Neural cell (in vitro differentiated cells): ENCODE measurements around the gene CCNG2. TPM values are rescaled to one million over a fixed set of nuclear protein-coding genes. Genes with fewer than 3 reads are reported as not detected.

Experiments used
- H2AFZ ChIP-seq: fragments of 200-600, 300-800 bp; sonication (generic), shearing (Covaris generic); 2 replicates; pipeline ENCODE4 v1.6.0; 2014; ENCODE audit warnings: low read depth, mild to moderate bottlenecking, antibody characterized with exemption, low read length, moderate library complexity
- H3F3A ChIP-seq: fragments of 200-600 bp; shearing (Covaris generic); 2 replicates; pipeline ENCODE4 v1.6.1; 2016; ENCODE audit warnings: mild to moderate bottlenecking, moderate library complexity, mixed read lengths, antibody characterized with exemption, low read length; ENCODE audit not compliant: insufficient read depth, poor library complexity, severe bottlenecking
- H3K27ac ChIP-seq: fragments of 200-600, 300-800 bp; sonication (generic), shearing (Covaris generic); 2 replicates; pipeline ENCODE4 v1.5.1; 2014; ENCODE audit warnings: mild to moderate bottlenecking, low read length, moderate library complexity
- H3K27me3 ChIP-seq: fragments of 300-800, 200-600 bp; sonication (generic), shearing (Covaris generic); 2 replicates; pipeline ENCODE4 v1.6.0; 2014; ENCODE audit warnings: mild to moderate bottlenecking, low read depth, low read length, moderate library complexity; ENCODE audit not compliant: insufficient read depth
- H3K36me3 ChIP-seq: fragments of 300-800, 200-600 bp; sonication (generic), shearing (Covaris generic); 2 replicates; pipeline ENCODE4 v1.5.1; 2014; ENCODE audit warnings: mild to moderate bottlenecking, antibody characterized with exemption, low read length, moderate library complexity; ENCODE audit not compliant: insufficient read depth
- H3K4me2 ChIP-seq: fragments of 300-800, 200-600 bp; sonication (generic), shearing (Covaris generic); 2 replicates; pipeline ENCODE4 v1.6.0; 2014; ENCODE audit warnings: mild to moderate bottlenecking, low read length
- H3K4me3 ChIP-seq: fragments of 300-800, 200-600 bp; sonication (generic), shearing (Covaris generic); 2 replicates; pipeline ENCODE4 v1.5.1; 2014; ENCODE audit warnings: mild to moderate bottlenecking, low read length, moderate library complexity
- H3K79me2 ChIP-seq: fragments of 200-600 bp; shearing (Covaris generic); replicated peaks from 2 replicates; pipeline ENCODE4 v1.6.0; 2014; ENCODE audit warnings: mild to moderate bottlenecking, low read length, moderate library complexity; ENCODE audit not compliant: insufficient read depth
- H3K9ac ChIP-seq: fragments of 300-800, 200-600 bp; sonication (generic), shearing (Covaris generic); 2 replicates; pipeline ENCODE4 v1.6.1; 2016; ENCODE audit warnings: mild to moderate bottlenecking, low read length, mixed read lengths
- H3K9me2 ChIP-seq: fragments of 200-600 bp; shearing (Covaris generic); 2 replicates; pipeline ENCODE4 v1.6.1; 2016; ENCODE audit warnings: mild to moderate bottlenecking, low read length, mixed read lengths; ENCODE audit not compliant: insufficient read depth
- H3K9me3 ChIP-seq: fragments of 200-600, 300-800 bp; sonication (generic), shearing (Covaris generic); 2 replicates; pipeline ENCODE4 v1.6.1; 2016; ENCODE audit warnings: mild to moderate bottlenecking, mixed run types, low read length, moderate library complexity, mixed read lengths
- H4K20me1 ChIP-seq: fragments of 200-600 bp; shearing (Covaris generic); 2 replicates; pipeline ENCODE4 v1.6.1; 2016; ENCODE audit warnings: mild to moderate bottlenecking, mixed run types; ENCODE audit not compliant: insufficient read depth
- CTCF ChIP-seq: fragments of 450-650 bp; IDR thresholded peaks from 2 replicates; pipeline ENCODE4 v1.5.1; 2014; ENCODE audit warnings: antibody characterized with exemption, mild to moderate bottlenecking, moderate library complexity; ENCODE audit not compliant: poor library complexity, severe bottlenecking
- EP300 ChIP-seq: fragments of 450-650 bp; conservative IDR thresholded peaks from 2 replicates; pipeline ENCODE4 v1.6.1; 2014; ENCODE audit warnings: antibody characterized with exemption, mild to moderate bottlenecking, moderate library complexity; ENCODE audit not compliant: poor library complexity, severe bottlenecking
- EZH2 ChIP-seq: fragments of 200-600, 300-800 bp; shearing (Covaris generic), sonication (generic); IDR thresholded peaks from 2 replicates; pipeline ENCODE4 v1.6.1; 2014; ENCODE audit warnings: antibody characterized with exemption, low read length, borderline replicate concordance, mild to moderate bottlenecking; ENCODE audit not compliant: insufficient read depth, poor library complexity, severe bottlenecking
- MXI1 ChIP-seq: fragments of 450-650 bp; conservative IDR thresholded peaks from 2 replicates; pipeline ENCODE4 v1.6.1; 2014; ENCODE audit warnings: antibody characterized with exemption, mild to moderate bottlenecking; ENCODE audit not compliant: poor library complexity, severe bottlenecking
- POLR2AphosphoS5 ChIP-seq: IDR thresholded peaks from 2 replicates; pipeline ENCODE4 v1.6.1; 2012
- RAD21 ChIP-seq: fragments of 450-650 bp; conservative IDR thresholded peaks from 2 replicates; pipeline ENCODE4 v1.6.1; 2014; ENCODE audit warnings: antibody characterized with exemption, mild to moderate bottlenecking, moderate library complexity
- SMC3 ChIP-seq: fragments of 450-650 bp; conservative IDR thresholded peaks from 2 replicates; pipeline ENCODE4 v1.6.1; 2014; ENCODE audit warnings: antibody characterized with exemption, mild to moderate bottlenecking, moderate library complexity; ENCODE audit not compliant: poor library complexity
- TAF1 ChIP-seq: IDR thresholded peaks from 2 replicates; pipeline ENCODE4 v1.6.1; 2012; ENCODE audit warnings: low read depth
- polyA plus RNA-seq: library from polyadenylated mRNA; depleted of rRNA; stranded (reverse); fragments of >200 nt; gene quantifications from 2 replicates; pipeline ENCODE4 v1.2.3, GENCODE V29; 2014
- TF ChIP-seq, protein P1 (sequence below): IDR thresholded peaks from 2 replicates; pipeline ENCODE4 v1.6.1; 2012; ENCODE audit warnings: borderline replicate concordance

CCNG2 gene
- polyA plus RNA-seq, 1 donor from 2014 or later: 132 TPM

DNA sequence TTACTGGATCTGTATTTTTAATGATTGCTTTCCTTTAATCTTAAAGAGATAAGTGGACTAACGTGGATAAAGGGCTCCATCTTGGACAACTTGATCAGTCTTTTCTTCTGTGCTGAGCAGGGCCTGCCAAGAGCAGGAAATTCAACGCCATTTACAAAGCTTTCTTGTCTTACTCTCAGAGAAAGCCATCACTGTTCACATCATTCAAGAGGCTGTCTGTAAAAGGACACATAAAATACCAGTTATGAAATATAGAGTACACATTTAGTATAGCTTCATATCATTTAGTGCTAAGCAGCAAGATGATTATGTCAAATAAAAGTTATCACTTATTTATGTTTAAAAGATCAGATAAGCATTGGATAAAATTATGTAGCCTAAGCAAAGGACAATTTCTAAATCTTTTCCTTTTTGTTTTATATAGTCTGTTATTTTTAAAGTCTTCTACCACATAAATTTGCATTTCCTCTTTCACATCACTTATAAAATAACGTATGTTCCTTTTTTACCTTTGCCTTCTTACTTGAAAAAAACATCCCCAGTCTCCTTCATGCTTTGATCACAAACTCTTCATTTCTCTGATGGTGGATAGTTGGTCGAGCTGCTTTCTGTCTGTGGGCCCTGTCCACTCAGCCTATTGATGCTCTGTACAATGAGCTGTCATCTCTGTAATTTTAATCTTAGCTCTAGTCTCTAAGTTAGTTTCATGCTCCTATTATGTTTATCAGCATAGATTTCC lies 2.1 kb upstream of the CCNG2 start:
- Histone ChIP-seq H3F3A (no peaks in the 10 kb centered on the region), H3K9ac (peak overlapping the region; percentile 76)

GRCh38 chr4:77155631-77156452 lies 1.2 kb upstream of the CCNG2 start:
- Histone ChIP-seq H3K79me2 (peaks cover 36% of the 10 kb centered on the region), H3K27ac (peak overlapping the region; percentile 92), H2AFZ (peak overlapping the region; percentile 47), H4K20me1 (peaks cover 4% of the 10 kb centered on the region), H3K27me3 (no peaks in the 10 kb centered on the region), H3K9me2 (no peaks in the 10 kb centered on the region), H3K36me3 (no peaks in the 10 kb centered on the region), H3K9ac (peak overlapping the region; percentile 76), H3F3A (no peaks in the 10 kb centered on the region), H3K9me3 (no peaks in the 10 kb centered on the region), H3K4me3 (peak overlapping the region; percentile 93), H3K4me2 (peak overlapping the region; percentile 85)
- TF ChIP-seq EP300 (no peak), MXI1 (no peak), RAD21 (no peak), TAF1 (no peak), EZH2 (no peak), CTCF (no peak), POLR2AphosphoS5 (no peak), SMC3 (no peak)
- TF ChIP-seq, protein P1, sequence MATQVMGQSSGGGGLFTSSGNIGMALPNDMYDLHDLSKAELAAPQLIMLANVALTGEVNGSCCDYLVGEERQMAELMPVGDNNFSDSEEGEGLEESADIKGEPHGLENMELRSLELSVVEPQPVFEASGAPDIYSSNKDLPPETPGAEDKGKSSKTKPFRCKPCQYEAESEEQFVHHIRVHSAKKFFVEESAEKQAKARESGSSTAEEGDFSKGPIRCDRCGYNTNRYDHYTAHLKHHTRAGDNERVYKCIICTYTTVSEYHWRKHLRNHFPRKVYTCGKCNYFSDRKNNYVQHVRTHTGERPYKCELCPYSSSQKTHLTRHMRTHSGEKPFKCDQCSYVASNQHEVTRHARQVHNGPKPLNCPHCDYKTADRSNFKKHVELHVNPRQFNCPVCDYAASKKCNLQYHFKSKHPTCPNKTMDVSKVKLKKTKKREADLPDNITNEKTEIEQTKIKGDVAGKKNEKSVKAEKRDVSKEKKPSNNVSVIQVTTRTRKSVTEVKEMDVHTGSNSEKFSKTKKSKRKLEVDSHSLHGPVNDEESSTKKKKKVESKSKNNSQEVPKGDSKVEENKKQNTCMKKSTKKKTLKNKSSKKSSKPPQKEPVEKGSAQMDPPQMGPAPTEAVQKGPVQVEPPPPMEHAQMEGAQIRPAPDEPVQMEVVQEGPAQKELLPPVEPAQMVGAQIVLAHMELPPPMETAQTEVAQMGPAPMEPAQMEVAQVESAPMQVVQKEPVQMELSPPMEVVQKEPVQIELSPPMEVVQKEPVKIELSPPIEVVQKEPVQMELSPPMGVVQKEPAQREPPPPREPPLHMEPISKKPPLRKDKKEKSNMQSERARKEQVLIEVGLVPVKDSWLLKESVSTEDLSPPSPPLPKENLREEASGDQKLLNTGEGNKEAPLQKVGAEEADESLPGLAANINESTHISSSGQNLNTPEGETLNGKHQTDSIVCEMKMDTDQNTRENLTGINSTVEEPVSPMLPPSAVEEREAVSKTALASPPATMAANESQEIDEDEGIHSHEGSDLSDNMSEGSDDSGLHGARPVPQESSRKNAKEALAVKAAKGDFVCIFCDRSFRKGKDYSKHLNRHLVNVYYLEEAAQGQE: no peak

More for the DNA sequence above, 2.1 kb upstream of the CCNG2 start:
- peak overlapping the region; percentile 92 for H3K27ac ChIP-seq
- H3K79me2 ChIP-seq: peaks cover 27% of the 10 kb centered on the region
- no peaks in the 10 kb centered on the region for H3K9me2 ChIP-seq
- peaks cover 4% of the 10 kb centered on the region for H4K20me1 ChIP-seq
- no peaks in the 10 kb centered on the region for H3K36me3 ChIP-seq
- H3K4me3 ChIP-seq: peak overlapping the region; percentile 93
- H2AFZ ChIP-seq: peak overlapping the region; percentile 62
- H3K27me3 ChIP-seq: no peaks in the 10 kb centered on the region
- H3K9me3 ChIP-seq: no peaks in the 10 kb centered on the region
- peak overlapping the region; percentile 85 for H3K4me2 ChIP-seq
- TF ChIP-seq POLR2AphosphoS5: peak; percentile 11
- TF ChIP-seq CTCF: no peak
